ENCODE measurements around the gene TSGA10IP.

Gene TSGA10IP

DNA sequence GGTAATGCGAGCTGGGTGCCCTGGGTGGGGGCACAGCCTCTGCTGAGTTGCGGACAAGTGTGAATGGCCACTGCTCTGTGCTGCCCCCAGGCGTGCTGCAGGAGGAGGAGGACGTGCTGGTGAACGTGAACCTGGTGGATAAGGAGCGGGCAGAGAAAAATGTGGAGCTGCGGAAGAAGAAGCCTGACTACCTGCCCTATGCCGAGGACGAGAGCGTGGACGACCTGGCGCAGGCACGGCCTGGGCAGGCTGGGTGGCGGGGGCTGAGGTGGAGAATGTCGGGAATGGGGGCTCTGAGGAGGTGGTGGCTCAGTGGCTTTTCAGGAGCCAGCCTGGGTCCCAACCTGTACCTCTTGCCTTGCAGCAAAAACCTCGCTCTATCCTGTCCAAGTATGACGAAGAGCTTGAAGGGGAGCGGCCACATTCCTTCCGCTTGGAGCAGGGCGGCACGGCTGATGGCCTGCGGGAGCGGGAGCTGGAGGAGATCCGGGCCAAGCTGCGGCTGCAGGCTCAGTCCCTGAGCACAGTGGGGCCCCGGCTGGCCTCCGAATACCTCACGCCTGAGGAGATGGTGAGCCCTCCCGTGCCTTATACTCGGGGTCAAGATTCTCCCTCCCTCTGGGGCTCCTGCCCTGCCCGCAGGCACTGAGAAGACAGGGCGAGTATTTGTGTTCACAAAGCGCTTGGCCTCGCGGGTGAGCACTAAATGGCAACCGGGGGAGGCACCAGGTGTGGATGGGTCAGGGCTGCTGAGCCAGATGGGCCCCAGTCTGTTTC lies 20.9 kb downstream of the TSGA10IP start:
- Histone ChIP-seq H3K4me2 (ENCODE audit: low read depth, low read length, poor library complexity, severe bottlenecking) (no peak overlapping the region), H3K9me2 (replicated peaks; ENCODE audit: low read depth, low read length) (no peaks in the 10 kb centered on the region), H4K20me1 (ENCODE audit: insufficient read depth, low read length, poor library complexity, severe bottlenecking) (peaks cover 26% of the 10 kb centered on the region), H3K9me3 (ENCODE audit: insufficient read depth, low read depth, low read length) (no peaks in the 10 kb centered on the region), H3K4me1 (ENCODE audit: insufficient read depth, low read length, poor library complexity, severe bottlenecking) (peaks cover 23% of the 10 kb centered on the region), H3K27me3 (ENCODE audit: insufficient read depth, low read length, poor library complexity, severe bottlenecking) (no peaks in the 10 kb centered on the region), H3F3A (ENCODE audit: low read depth) (no peaks in the 10 kb centered on the region), H3K4me3 (ENCODE audit: low read length, poor library complexity, severe bottlenecking) (no peak overlapping the region), H2AFZ (ENCODE audit: low read length) (no peak overlapping the region), H3K36me3 (ENCODE audit: insufficient read depth, low read length) (peaks cover 59% of the 10 kb centered on the region; the same call in 1 of the 2 replicates), H3K79me2 (ENCODE audit: insufficient read depth, low read length) (peaks cover 41% of the 10 kb centered on the region), H3K9ac (ENCODE audit: low read depth, low read length, poor library complexity, severe bottlenecking) (no peak overlapping the region)
- TF ChIP-seq CTCF (conservative IDR thresholded peaks at IDR 0.05; ENCODE audit: low read length), result no peak
- TF ChIP-seq EZH2phosphoT487 (IDR thresholded peaks at IDR 0.05; ENCODE audit: borderline replicate concordance), result no peak

DNA sequence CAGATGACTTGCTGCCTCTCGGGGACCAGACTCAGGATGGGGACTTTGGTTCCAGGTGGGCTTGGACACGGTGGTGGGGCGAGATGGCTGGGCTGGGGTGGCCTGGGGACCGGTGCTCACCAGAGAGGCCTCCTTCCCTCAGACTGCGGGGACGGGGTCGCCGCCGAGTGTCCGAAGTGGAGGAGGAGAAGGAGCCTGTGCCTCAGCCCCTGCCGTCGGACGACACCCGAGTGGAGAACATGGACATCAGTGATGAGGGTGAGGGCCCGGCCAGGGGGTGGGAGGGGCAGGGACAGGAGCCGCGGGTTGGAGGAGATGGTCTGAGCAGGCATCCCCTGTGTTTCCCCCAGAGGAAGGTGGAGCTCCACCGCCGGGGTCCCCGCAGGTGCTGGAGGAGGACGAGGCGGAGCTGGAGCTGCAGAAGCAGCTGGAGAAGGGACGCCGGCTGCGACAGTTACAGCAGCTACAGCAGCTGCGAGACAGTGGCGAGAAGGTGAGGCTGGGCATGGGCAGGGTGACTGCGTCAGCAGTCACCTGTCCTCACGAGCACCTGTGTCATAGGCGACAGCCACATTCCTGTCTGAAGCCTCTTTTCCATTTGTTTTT lies 22.2 kb downstream of the TSGA10IP start:
- Histone ChIP-seq H2AFZ (ENCODE audit: low read length) (no peak overlapping the region), H3K4me3 (ENCODE audit: low read length, poor library complexity, severe bottlenecking) (no peak overlapping the region), H3F3A (ENCODE audit: low read depth) (no peaks in the 10 kb centered on the region), H3K27me3 (ENCODE audit: insufficient read depth, low read length, poor library complexity, severe bottlenecking) (no peaks in the 10 kb centered on the region), H3K9ac (ENCODE audit: low read depth, low read length, poor library complexity, severe bottlenecking) (no peak overlapping the region), H3K4me2 (ENCODE audit: low read depth, low read length, poor library complexity, severe bottlenecking) (no peak overlapping the region), H3K36me3 (ENCODE audit: insufficient read depth, low read length) (peaks cover 59% of the 10 kb centered on the region; the same call in 1 of the 2 replicates), H4K20me1 (ENCODE audit: insufficient read depth, low read length, poor library complexity, severe bottlenecking) (peaks cover 24% of the 10 kb centered on the region), H3K9me2 (replicated peaks; ENCODE audit: low read depth, low read length) (no peaks in the 10 kb centered on the region), H3K9me3 (ENCODE audit: insufficient read depth, low read depth, low read length) (no peaks in the 10 kb centered on the region), H3K79me2 (ENCODE audit: insufficient read depth, low read length) (peaks cover 32% of the 10 kb centered on the region), H3K4me1 (ENCODE audit: insufficient read depth, low read length, poor library complexity, severe bottlenecking) (peaks cover 21% of the 10 kb centered on the region)
- TF ChIP-seq CTCF (conservative IDR thresholded peaks at IDR 0.05; ENCODE audit: low read length) (no peak), EZH2phosphoT487 (IDR thresholded peaks at IDR 0.05; ENCODE audit: borderline replicate concordance) (no peak)

DNA sequence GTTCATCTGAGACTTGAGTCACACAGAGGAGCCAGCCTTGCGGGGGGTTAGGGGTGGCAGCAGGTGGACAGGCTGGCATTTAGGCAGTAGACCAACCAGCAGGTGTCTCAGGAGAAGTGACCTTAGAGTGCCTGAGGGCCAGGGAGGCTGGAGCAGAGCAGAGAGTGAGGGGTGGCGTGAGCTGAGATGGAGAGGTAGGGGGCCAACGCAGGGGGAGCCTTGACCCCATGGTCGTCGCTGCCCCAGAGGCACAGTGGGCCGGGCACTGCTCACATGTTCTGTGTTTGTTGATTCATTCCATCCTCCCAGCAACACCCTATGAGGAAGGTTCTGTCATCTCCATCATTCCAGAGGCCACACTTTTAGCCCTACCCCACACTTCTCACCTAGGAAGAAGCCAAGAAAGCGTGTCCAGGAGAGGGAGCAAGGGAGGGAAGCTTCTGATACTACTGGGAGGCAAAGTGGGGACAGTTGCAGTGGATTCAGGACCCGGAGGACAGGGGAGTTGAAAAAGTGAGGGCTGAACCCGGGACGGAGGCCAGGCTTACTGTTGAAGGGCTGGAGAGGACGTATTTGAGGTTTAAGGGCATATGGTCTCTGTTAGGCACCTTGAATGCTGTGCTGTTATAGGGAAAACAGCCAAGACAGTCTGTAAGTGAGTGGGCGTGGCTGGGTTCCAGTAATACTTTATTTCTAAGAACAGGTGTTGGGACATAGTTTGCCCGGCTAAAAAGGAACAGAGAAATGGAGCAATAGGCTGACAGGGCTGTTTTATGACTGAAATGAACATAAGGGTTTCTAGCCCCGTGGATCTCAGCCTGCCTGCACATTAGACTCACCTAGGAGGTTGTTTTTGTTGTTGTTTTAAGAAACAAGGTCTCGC lies 23.6 kb downstream of the TSGA10IP start:
- Histone ChIP-seq H3K4me1 (ENCODE audit: insufficient read depth, low read length, poor library complexity, severe bottlenecking) (peaks cover 9% of the 10 kb centered on the region), H3K36me3 (ENCODE audit: insufficient read depth, low read length) (peaks cover 66% of the 10 kb centered on the region; the same call in 1 of the 2 replicates), H3K27me3 (ENCODE audit: insufficient read depth, low read length, poor library complexity, severe bottlenecking) (no peaks in the 10 kb centered on the region), H3K79me2 (ENCODE audit: insufficient read depth, low read length) (peaks cover 18% of the 10 kb centered on the region), H3K9me3 (ENCODE audit: insufficient read depth, low read depth, low read length) (no peaks in the 10 kb centered on the region), H2AFZ (ENCODE audit: low read length) (no peak overlapping the region), H3K9ac (ENCODE audit: low read depth, low read length, poor library complexity, severe bottlenecking) (no peak overlapping the region), H4K20me1 (ENCODE audit: insufficient read depth, low read length, poor library complexity, severe bottlenecking) (peaks cover 12% of the 10 kb centered on the region), H3K4me2 (ENCODE audit: low read depth, low read length, poor library complexity, severe bottlenecking) (no peak overlapping the region), H3K4me3 (ENCODE audit: low read length, poor library complexity, severe bottlenecking) (no peak overlapping the region), H3F3A (ENCODE audit: low read depth) (no peaks in the 10 kb centered on the region), H3K9me2 (replicated peaks; ENCODE audit: low read depth, low read length) (no peaks in the 10 kb centered on the region)
- TF ChIP-seq CTCF (conservative IDR thresholded peaks at IDR 0.05; ENCODE audit: low read length), result no peak
- TF ChIP-seq EZH2phosphoT487 (IDR thresholded peaks at IDR 0.05; ENCODE audit: borderline replicate concordance), result no peak
